ENCODE measurements around the gene SLC25A26. TPM values are rescaled to one million over a fixed set of nuclear protein-coding genes. Genes with fewer than 3 reads are reported as not detected.

SLC25A26 gene
- total RNA-seq, 1 experiment from 2014 or later, result 23.8 TPM

DNA sequence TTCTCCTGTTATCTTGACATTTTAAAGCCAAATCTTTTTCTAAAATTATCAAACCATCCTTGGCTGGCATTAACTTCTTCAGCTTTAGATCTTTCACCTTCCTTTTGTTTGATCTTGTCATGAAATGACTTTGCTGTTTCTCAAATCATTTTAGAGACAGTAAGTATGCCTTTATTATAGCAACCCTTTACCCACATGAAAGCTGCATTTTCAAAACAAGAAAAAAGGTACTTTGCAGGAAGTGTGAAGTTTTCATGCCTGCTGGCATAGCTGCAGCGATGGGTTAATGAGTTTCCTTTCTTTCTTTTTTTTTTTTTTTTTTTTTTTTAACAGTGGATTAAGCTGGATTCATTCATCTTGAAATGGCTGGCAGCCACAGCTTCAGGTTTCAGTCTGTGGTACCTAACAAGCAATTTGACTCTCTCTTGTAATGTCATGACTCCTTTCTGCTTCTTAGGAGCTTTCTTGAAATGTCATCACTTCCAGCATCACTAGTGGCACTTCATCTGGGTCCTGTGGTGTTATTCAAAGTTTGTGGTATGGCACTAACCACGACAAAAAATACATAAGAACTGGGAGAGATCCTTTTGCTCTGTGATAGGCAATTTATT, 18.8 kb downstream of the SLC25A26 start:
- Histone ChIP-seq H3K36me3 (ENCODE audit: control insufficient read depth in 1 of 2, insufficient read depth in 2 of 2, low read length in 2 of 2) (peaks cover 5 to 23% of the 10 kb centered on the region in 2 experiments), H3K79me2 (ENCODE audit: insufficient read depth, low read length) (peaks cover 17% of the 10 kb centered on the region), H2AFZ (ENCODE audit: low read depth, low read length, poor library complexity, severe bottlenecking) (no peak overlapping the region), H3K27me3 (ENCODE audit: insufficient read depth, low read length) (no peaks in the 10 kb centered on the region), H3K9me2 (ENCODE audit: insufficient read depth) (no peaks in the 10 kb centered on the region), H3K27ac (ENCODE audit: low read depth, low read length) (no peak overlapping the region), H4K20me1 (ENCODE audit: insufficient read depth) (0 out of 2 replicates have a peak, but pooled peaks cover 3% of the 10 kb centered on the region), H3K4me2 (ENCODE audit: low read length) (no peak overlapping the region), H3K9me3 (ENCODE audit: control insufficient read depth in 1 of 2, insufficient read depth in 1 of 2, low read depth in 1 of 2, low read length in 2 of 2) (no peaks in the 10 kb centered on the region), H3K4me3 (replicated peaks in 1 of 2; ENCODE audit: low read depth in 1 of 2, low read length in 2 of 2) (no peak overlapping the region), H3K9ac (ENCODE audit: low read length) (no peak overlapping the region), H3K4me1 (ENCODE audit: control insufficient read depth in 1 of 2, insufficient read depth in 2 of 2, low read length in 2 of 2) (no peaks in the 10 kb centered on the region)
- ChIA-PET POLR2A (no interaction called here), RAD21 (ENCODE audit: low non-redundant PET in 1 of 2, low total read pairs in 2 of 2, uncharacterized antibody in 2 of 2, unreplicated experiment in 2 of 2) (no interaction called here), CTCF (no interaction called here)
- TF ChIP-seq ZFX (IDR thresholded peaks at IDR 0.05), result no peak
- TF ChIP-seq POLR2A (IDR thresholded peaks at IDR 0.05; ENCODE audit: borderline replicate concordance, extremely low read depth, insufficient read depth, insufficient read length), result no peak
- TF ChIP-seq SIN3A (IDR thresholded peaks at IDR 0.05; ENCODE audit: low read depth), result no peak
- no peak for TF ChIP-seq TCF7L2 (IDR thresholded peaks at IDR 0.05; ENCODE audit: borderline replicate concordance, extremely low read depth, insufficient read depth, insufficient read length)
- no peak for TF ChIP-seq RAD21 (IDR thresholded peaks at IDR 0.05; ENCODE audit: low read depth)
- TF ChIP-seq SRF (IDR thresholded peaks at IDR 0.05; ENCODE audit: low read depth), result no peak
- TF ChIP-seq POLR2AphosphoS5 (IDR thresholded peaks at IDR 0.05; ENCODE audit: low read depth, low read length), result no peak
- no peak for TF ChIP-seq JUND (IDR thresholded peaks at IDR 0.05)
- no peak for TF ChIP-seq CEBPB (IDR thresholded peaks at IDR 0.05; ENCODE audit: low read depth)
- no peak for TF ChIP-seq ZNF274 (IDR thresholded peaks at IDR 0.05; ENCODE audit: low read depth, low read length)
- TF ChIP-seq, protein P1, sequence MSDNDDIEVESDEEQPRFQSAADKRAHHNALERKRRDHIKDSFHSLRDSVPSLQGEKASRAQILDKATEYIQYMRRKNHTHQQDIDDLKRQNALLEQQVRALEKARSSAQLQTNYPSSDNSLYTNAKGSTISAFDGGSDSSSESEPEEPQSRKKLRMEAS (IDR thresholded peaks at IDR 0.05), result no peak
- TF ChIP-seq EZH2phosphoT487 (IDR thresholded peaks at IDR 0.05; ENCODE audit: borderline replicate concordance), result no peak
- TF ChIP-seq, protein P2, sequence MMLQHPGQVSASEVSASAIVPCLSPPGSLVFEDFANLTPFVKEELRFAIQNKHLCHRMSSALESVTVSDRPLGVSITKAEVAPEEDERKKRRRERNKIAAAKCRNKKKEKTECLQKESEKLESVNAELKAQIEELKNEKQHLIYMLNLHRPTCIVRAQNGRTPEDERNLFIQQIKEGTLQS (IDR thresholded peaks at IDR 0.05), result no peak
- DNase-seq (ENCODE audit: low read depth, low spot score) (no peak), ATAC-seq (no peak)
- BruUV-seq (replicated peaks), result no TSS peak
- intact Hi-C loops (cut with micrococcal nuclease), result no loop called here

All from HCT116 (cell line).